HG02610 (cell line): ENCODE data around the gene ASTN1.

Source experiments
- ATAC-seq: cut with Tn5 transposase; IDR thresholded peaks from one replicate; pipeline ENCODE4 v1.9.1; 2021; ENCODE audit warnings: mild to moderate bottlenecking, moderate library complexity; ENCODE audit not compliant: unreplicated experiment

The ASTN1 gene

GRCh38 chr1:177045151-177045550 is 119.4 kb downstream of the ASTN1 start:
- ATAC-seq = no peak

- no peak for ATAC-seq
These were observed 120.1 kb downstream of the ASTN1 start for GRCh38 chr1:177044390-177044789.

- ATAC-seq = no peak
These were observed 120.9 kb downstream of the ASTN1 start for GRCh38 chr1:177043597-177043996.

- ATAC-seq = no peak
These were observed 128.9 kb downstream of the ASTN1 start for GRCh38 chr1:177035586-177035985.

- no peak for ATAC-seq
These were observed 130.9 kb downstream of the ASTN1 start for GRCh38 chr1:177033628-177034027.

GRCh38 chr1:177032434-177032833 is 132.1 kb downstream of the ASTN1 start:
- ATAC-seq = no peak

GRCh38 chr1:177024623-177025022 is 139.9 kb downstream of the ASTN1 start:
- no peak for ATAC-seq

GRCh38 chr1:177023726-177024125 is 140.8 kb downstream of the ASTN1 start:
- ATAC-seq = no peak

- no peak for ATAC-seq
These were observed 141.3 kb downstream of the ASTN1 start for GRCh38 chr1:177023249-177023648.

- ATAC-seq = no peak
These were observed 142.8 kb downstream of the ASTN1 start for GRCh38 chr1:177021687-177022086.

- ATAC-seq = no peak
These were observed 143.5 kb downstream of the ASTN1 start for GRCh38 chr1:177020851-177021589.

- no peak for ATAC-seq
These were observed 147.1 kb downstream of the ASTN1 start for GRCh38 chr1:177017287-177017852.

- no peak for ATAC-seq
These were observed 150.2 kb downstream of the ASTN1 start for GRCh38 chr1:177014325-177014724.

GRCh38 chr1:177012342-177012925 is 152.1 kb downstream of the ASTN1 start:
- no peak for ATAC-seq

GRCh38 chr1:177011508-177011907 is 153.0 kb downstream of the ASTN1 start:
- no peak for ATAC-seq

- no peak for ATAC-seq
These were observed 154.2 kb downstream of the ASTN1 start for GRCh38 chr1:177010211-177010825.

- no peak for ATAC-seq
These were observed 155.9 kb downstream of the ASTN1 start for GRCh38 chr1:177008653-177009052.

GRCh38 chr1:177007437-177008161 is 156.9 kb downstream of the ASTN1 start:
- no peak for ATAC-seq

GRCh38 chr1:177002891-177003290 is 161.6 kb downstream of the ASTN1 start:
- no peak for ATAC-seq

GRCh38 chr1:177001556-177001955 is 163.0 kb downstream of the ASTN1 start:
- ATAC-seq = no peak

- no peak for ATAC-seq
These were observed 166.2 kb downstream of the ASTN1 start for GRCh38 chr1:176998183-176998795.
